ENCODE measurements around the gene POPDC2.

Gene POPDC2, protein sequence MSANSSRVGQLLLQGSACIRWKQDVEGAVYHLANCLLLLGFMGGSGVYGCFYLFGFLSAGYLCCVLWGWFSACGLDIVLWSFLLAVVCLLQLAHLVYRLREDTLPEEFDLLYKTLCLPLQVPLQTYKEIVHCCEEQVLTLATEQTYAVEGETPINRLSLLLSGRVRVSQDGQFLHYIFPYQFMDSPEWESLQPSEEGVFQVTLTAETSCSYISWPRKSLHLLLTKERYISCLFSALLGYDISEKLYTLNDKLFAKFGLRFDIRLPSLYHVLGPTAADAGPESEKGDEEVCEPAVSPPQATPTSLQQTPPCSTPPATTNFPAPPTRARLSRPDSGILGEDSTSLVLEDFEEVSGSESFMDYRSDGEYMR

DNA sequence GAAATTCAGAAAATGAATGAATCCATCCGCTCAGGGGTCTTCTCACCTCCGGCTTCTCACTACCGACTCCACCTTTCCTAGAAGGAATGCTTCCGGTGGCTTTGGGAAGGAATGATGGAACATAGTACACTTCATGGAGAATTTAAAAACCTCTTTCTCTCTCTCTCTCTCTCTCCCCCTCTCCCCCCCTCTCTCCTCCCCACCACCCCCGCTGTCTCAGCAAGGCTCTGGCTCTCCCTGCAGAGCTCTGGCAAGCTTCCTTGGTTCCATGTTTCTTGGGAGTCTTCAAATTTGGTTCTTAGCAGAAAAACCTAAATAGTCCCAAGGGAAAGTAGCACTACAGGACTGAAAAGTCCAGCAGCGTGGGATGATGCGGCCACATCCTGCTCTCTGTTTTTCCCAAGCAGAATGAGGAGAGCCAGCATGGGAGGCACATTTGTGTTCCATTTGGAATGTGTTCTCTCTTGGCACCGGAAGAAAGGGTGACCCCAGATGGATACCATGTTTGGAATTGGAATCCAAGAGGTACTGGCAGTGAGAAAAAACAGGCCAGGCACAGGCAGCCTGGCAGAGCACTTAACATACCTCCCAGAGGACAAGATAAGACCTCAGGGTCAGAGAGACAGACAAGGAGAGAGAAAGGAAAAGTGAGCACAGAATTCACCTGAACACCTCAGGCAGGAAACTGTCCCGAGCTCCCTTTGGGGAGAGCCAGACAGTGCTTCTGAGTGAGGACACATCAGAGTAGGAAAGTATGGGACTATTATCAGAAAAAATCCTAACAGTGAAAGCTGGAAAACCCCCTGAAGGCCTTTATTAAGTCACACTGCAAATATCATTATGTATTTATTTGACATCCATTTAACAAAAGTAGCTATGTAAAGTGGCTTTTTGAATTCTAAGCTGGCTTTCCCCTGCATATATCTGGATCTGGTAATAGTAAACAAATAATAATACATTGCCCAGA lies at the start of gene POPDC2:
Gene POPDC2, minus strand, starts transcription at position 116 of the 967 bp plus-strand sequence. CDS start 166 bp downstream, outside the sequence.
- TF ChIP-seq GATA2 (IDR thresholded peaks at IDR 0.05; ENCODE audit: low read depth, low read length) = peak; percentile 93
- TF ChIP-seq GATA3 (IDR thresholded peaks at IDR 0.05; ENCODE audit: low read depth, low read length) = peak; percentile 68

DNA sequence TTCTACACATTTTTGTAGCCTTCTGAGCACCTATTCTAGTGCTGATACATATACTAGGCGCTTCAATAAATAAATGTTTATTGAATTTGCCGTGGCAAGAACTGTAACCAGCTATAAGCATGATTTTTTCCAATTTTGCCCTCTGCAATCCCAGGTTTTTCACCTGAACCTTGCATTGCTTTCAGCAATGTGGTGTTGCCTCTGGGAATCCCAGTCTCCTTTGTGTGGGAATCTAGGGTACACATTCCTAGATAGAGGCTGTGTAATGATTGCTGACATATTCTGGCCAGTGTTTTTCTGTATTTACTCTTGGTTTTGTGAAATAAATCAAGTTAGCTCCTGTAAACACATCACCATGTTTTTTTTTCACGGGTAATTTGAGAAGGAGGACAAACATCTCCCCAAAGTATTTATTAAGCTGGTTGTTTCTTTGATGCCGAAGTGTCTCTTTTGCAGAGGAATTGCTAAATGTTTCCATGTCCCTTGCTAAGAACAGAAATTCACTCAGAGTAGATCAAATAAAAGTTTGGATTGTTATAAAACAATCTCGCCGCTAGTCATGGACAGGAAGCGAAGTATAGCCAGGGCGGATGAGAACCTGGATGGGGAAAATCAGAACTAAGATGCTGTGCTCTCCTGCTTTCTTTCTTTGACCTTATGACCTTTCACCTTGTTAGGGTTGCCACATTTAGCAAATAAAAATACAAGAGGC lies 43.6 kb upstream of the POPDC2 start:
- TF ChIP-seq GATA2 (IDR thresholded peaks at IDR 0.05; ENCODE audit: low read depth, low read length) = no peak
- TF ChIP-seq GATA3 (IDR thresholded peaks at IDR 0.05; ENCODE audit: low read depth, low read length) = no peak

DNA sequence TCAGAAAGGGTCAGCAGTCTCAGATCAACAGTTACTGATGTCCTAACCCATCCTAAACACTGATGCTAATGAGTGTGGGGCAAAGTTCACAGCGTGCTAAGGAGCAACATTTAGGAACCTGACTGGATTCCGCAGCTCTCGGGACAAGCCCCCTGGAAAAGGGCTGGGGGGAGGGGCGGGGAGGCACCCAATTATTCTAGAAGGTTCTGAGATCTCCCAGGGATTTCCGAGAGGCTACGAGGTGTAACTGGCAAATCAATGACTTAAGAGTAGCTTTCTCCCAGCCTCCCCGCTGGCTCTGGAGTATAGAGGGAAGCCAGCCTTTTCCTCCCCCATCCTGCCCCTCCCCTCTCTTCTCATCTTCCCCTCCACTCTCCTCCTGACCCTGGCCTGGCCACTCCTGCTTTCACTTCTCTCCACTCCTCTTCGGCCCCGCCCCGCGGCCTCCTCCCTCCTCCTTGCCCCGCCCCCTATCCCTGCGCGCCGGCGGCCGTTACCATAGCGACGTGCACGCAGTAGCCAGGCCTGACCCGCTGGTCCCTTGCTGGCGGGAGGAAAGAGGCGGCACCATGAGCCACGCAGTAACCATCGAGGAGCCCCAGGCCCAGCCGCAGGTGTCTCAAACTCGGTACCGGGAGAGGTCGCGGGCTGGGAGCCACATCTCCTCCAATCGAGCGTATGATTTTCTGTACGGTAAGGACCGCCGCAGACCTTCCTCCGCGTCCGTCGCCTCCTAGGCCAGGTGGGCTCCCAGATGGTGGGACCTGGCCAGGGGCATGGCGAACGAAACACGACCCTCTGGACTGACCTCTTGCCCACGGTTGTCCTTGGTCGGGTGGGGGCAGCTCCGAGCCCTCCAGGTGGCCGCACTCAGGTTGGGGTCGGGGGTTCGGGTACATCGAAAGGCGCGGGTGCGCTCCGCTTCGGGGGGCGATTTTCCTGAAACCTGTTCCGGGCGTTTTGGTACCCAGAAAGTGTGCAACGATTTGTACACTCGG lies 42.4 kb upstream of the POPDC2 start, which contains the start of gene CFAP91:
Gene CFAP91, plus strand, starts transcription at position 493 of the 998 bp plus-strand sequence. Its CDS starts 77 bp downstream, at position 570.
- no peak for TF ChIP-seq GATA3 (IDR thresholded peaks at IDR 0.05; ENCODE audit: low read depth, low read length)
- TF ChIP-seq GATA2 (IDR thresholded peaks at IDR 0.05; ENCODE audit: low read depth, low read length) = no peak

DNA sequence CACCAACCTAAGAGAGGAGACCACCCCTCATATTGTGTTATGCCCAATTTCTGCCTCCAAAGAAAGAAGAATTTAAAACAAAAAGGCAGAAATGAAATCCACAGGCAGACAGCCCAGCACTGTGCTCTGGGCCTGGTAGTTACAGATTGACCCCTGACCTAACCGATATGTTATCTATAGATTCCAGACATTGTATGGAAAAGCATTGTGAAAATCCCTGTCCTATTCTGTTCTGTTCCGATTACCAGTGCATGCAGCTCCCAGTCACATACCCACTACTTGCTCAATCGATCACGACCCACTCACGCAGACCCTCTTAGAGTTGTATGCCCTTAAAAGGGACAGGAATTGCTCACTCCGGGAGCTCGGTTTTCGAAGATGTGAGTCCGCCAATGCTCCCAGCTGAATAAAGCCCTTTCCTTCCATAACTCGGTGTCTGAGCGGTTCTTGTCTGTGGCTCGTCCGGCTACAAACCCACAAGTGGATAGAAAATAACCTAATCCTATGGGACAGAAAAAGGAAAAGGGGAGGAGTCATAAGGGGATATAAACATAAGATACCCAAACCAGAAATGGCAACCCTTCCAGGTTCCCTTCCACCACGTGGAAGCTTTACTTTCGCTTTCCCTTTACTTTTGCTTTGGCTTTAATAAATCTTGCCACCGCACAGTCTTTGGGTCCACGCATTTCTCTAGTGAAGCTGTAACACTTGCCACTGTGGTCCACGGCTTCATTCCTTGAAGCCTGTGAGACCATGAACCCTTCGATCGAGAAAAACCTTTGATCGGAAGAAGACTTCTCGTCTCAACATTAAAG lies 40.7 kb upstream of the POPDC2 start:
- TF ChIP-seq GATA2 (IDR thresholded peaks at IDR 0.05; ENCODE audit: low read depth, low read length) (no peak), GATA3 (IDR thresholded peaks at IDR 0.05; ENCODE audit: low read depth, low read length) (no peak)

DNA sequence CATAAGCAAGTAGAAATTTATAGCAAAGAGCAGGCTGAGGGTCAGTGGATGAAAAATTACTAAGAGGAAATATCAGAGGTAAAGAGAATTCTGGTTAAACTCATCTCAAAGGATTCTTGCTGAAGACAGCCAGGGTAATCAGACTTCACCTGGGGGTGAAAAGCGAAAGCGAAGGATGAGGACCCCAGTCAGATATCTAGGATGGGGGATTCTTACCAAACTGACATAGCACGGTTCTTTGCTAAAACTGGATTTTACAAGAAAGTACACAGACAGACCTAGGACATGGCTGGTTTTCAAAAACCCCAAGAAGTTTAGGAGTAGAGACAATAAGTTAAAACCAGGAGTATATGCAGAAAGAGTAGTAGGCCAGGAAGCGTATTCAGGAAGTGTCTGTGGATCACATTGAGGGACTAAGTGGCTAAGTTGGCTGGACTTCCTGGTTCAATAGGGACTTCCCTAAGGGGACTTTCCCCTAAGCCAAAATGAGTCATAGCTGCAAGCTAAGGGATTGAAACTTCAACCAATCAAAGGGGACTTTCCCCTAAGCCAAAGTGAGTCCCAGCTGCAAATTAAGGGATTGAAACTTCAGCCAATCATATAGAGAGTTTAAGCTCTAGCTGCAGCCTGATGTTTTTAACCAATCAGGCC lies 40.0 kb upstream of the POPDC2 start:
- no peak for TF ChIP-seq GATA2 (IDR thresholded peaks at IDR 0.05; ENCODE audit: low read depth, low read length)
- TF ChIP-seq GATA3 (IDR thresholded peaks at IDR 0.05; ENCODE audit: low read depth, low read length) = no peak

DNA sequence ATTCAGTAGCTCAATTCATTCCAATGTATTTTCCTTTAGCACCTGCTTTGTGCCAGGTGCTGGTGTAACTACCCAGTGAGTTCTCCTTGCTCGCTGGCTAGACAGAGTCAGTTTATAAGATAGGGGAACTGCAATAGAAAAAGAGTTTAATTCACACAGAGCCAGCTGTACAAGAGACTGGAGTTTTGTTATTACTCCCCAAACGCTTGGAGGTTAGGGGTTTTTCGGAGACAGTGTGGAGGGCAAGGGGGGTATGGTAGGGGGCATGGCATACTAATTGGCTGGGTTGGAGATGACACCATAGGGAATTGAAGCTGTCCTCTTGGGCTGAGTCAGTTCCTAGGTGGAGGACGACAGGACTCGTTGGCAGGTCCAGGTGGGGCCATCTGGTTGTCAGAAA lies 37.0 kb upstream of the POPDC2 start:
- no peak for TF ChIP-seq GATA2 (IDR thresholded peaks at IDR 0.05; ENCODE audit: low read depth, low read length)
- no peak for TF ChIP-seq GATA3 (IDR thresholded peaks at IDR 0.05; ENCODE audit: low read depth, low read length)

DNA sequence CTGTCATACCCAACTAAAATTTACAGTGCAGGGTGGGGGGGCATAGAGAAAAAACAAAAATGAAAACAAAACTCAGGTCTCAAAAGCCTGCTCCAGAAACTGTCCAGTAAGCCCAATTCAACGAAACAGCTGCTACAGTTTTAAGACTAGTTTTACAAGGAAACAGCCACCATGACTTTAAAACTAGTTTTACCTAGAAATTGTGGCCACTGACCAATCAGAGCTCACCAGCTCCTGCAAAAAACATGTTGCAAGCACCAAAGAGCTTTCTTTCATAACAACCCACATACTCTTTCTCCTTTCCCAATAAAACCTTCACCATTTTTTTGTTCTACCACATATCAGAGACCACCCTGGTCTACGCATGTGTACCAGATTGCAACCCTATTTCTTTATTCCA lies 35.1 kb upstream of the POPDC2 start:
- TF ChIP-seq GATA3 (IDR thresholded peaks at IDR 0.05; ENCODE audit: low read depth, low read length) = no peak
- TF ChIP-seq GATA2 (IDR thresholded peaks at IDR 0.05; ENCODE audit: low read depth, low read length) = no peak

DNA sequence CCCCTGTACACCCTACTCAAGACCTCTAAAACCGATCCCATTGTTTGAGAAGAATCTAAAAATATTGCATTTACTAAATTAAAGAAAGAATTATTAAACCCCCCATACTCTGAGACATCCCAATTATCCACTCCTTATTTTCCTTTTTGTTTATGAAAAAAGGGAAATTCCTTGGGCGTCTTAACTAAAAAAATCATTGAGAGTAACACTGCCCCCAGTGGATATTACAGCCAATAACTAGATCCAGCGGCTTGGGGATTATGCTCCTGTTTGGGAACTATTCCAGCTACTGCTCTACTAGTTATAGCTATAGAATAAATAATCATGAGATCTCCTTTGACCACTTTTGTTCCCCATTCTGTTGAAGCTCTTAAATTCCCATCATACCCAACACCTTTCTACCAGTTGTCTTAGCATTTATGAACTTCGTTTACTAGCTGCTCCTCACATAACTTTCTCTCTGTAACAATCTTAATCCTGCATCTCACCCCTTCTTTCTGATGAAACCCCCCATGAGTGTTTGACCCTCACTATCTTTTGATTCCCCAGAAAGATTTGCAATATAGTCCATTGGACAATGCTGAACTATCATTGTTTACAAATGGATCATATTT lies 29.8 kb upstream of the POPDC2 start:
- no peak for TF ChIP-seq GATA2 (IDR thresholded peaks at IDR 0.05; ENCODE audit: low read depth, low read length)
- TF ChIP-seq GATA3 (IDR thresholded peaks at IDR 0.05; ENCODE audit: low read depth, low read length) = no peak

DNA sequence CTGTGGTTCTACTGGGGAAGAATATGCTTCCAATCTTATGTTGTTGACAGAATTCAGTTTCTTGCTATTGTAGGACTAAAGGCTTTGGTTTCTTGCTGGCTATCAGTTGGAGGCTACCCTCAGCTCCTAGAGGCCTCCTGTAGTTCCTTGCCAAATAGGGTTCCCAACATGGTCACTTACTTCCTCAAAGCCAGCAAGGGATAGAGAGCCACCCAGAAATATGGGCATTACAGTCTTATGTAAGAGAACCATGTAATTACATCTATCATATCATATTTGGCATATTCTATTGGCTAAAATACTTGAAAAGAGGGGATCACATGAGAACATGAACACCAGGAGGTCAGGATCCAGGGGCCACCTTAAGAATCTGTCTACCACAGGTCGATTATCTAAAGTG lies 23.0 kb upstream of the POPDC2 start:
- TF ChIP-seq GATA2 (IDR thresholded peaks at IDR 0.05; ENCODE audit: low read depth, low read length) = no peak
- TF ChIP-seq GATA3 (IDR thresholded peaks at IDR 0.05; ENCODE audit: low read depth, low read length) = no peak

DNA sequence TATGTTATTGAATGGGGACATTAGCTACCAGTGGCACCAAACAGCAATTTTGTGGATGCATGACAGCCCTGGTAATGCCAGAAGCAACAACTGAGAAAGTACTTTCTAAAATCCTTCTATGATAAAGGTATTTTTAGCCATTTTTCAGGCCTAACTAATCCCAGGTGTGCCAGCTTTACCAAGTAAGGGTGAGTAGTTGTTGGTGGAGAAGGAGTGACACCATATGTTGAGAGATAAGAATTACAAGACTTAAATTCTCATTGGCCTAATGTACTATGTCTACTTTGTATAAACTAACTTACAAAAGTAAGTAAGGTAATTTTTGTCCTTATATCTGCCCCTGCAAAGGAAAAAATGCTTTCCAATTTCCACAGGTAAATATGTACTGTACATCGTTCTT lies 20.9 kb upstream of the POPDC2 start:
- no peak for TF ChIP-seq GATA2 (IDR thresholded peaks at IDR 0.05; ENCODE audit: low read depth, low read length)
- no peak for TF ChIP-seq GATA3 (IDR thresholded peaks at IDR 0.05; ENCODE audit: low read depth, low read length)

DNA sequence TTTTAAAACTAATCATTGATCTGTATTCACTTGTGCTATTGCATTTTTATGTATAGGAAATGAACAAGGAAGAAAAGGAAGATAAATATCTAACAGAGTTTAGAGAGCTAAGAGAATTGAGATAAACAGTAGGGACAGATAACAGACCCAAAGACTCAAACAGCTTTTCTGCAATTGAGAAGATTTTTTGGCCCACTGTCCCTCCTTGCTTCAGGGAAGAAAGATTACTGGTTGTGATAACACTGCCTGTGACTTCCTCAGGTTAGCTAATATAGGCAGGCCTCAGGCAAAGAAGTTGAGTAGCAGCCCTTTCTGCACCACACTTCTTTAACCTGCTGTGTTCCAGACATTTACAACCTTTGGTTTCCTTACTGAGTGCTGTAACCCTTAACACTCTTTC lies 19.5 kb upstream of the POPDC2 start:
- TF ChIP-seq GATA3 (IDR thresholded peaks at IDR 0.05; ENCODE audit: low read depth, low read length) (peak; percentile 51; the same call in 1 of the 2 replicates), GATA2 (IDR thresholded peaks at IDR 0.05; ENCODE audit: low read depth, low read length) (peak; percentile 62)
